Measurements from ENCODE around the gene FGFR1OP2. TPM values are rescaled to one million over a fixed set of nuclear protein-coding genes. Genes with fewer than 3 reads are reported as not detected.

The FGFR1OP2 gene
- total RNA-seq: 10 to 100 TPM; 13.7 to 85.4 (median 43.9) TPM

DNA sequence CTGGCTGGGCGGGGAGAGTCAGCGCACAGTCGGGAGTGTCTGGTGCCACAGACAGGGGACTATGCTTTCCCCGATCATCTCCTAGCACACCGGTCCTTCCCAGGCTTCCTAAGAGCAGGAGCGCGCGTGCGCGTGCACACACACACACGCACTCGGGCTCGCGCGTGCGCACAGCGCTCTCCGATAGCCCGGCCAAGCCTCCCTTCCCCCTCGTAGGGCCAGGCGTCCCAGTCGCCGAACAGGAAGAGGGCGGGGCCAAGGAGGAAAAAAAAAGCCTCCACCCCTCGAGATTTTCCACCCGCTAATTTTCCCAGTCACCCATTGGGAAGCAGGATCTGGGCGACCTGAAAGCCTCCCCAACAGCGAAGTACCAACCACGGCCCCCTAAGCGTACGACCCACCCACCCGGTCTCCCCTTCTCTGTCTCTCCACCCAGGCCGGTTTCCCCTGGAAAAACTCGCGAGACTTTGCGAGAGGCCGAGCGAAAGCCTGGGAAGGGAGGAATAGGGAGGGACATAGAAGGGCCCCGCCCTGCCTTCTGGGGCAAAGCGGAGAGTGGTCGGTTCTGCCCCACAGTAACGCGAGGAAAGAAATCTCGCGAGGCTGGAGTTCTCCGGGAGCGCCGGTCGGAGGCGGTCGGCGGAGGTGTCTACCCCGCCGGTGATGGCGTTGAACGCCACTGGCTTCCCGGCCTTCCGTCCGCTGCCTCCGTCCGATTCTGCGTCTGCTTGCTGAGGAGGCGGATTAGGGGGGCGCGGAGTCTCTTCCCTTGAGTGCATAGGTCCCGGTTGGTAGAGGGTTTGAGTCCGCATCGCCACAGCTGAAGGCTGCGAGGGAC, at the start of gene FGFR1OP2, which contains the start of gene INTS13:
TSS of gene FGFR1OP2 (plus strand) at position 608 of the 838 bp plus-strand sequence. CDS start 15,689 bp downstream, outside the sequence.
TSS of gene INTS13 (minus strand) at position 119 of the 838 bp plus-strand sequence. CDS start 1,178 bp downstream, outside the sequence.
- intact Hi-C loops (cut with DNase I; ENCODE audit: low total_unique reads) (loop anchor here (5.0 kb wide), 1 partner anchor 74 kb away; the partner anchor contains the start of gene TM7SF3), in situ Hi-C loops (cut with MboI; ENCODE audit: low pct_ligation_motif_present in 1 of 4, low pct_unique_long_range_greater_than_20kb in 1 of 4, low sequenced_read_pairs in 3 of 4) (no loop called here)
- peak within 1 kb of the TSS; percentile 65 to 88 (median 76) for H3K4me3 ChIP-seq
- peaks cover 6 to 53% (median 40%) of the 10 kb centered on the region in 4 donors for H3K4me1 ChIP-seq
- no peaks in the 10 kb centered on the region for H3K27me3 ChIP-seq
- peak; percentile 7 for TF ChIP-seq EP300 (IDR thresholded peaks at IDR 0.05; ENCODE audit: low read depth)
- peak; percentile 97 for TF ChIP-seq POLR2A (IDR thresholded peaks at IDR 0.05)
- TF ChIP-seq, protein P1, sequence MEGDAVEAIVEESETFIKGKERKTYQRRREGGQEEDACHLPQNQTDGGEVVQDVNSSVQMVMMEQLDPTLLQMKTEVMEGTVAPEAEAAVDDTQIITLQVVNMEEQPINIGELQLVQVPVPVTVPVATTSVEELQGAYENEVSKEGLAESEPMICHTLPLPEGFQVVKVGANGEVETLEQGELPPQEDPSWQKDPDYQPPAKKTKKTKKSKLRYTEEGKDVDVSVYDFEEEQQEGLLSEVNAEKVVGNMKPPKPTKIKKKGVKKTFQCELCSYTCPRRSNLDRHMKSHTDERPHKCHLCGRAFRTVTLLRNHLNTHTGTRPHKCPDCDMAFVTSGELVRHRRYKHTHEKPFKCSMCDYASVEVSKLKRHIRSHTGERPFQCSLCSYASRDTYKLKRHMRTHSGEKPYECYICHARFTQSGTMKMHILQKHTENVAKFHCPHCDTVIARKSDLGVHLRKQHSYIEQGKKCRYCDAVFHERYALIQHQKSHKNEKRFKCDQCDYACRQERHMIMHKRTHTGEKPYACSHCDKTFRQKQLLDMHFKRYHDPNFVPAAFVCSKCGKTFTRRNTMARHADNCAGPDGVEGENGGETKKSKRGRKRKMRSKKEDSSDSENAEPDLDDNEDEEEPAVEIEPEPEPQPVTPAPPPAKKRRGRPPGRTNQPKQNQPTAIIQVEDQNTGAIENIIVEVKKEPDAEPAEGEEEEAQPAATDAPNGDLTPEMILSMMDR (IDR thresholded peaks at IDR 0.05): no peak
- TF ChIP-seq POLR2AphosphoS5 (IDR thresholded peaks at IDR 0.05): peak; percentile 95 to 98 (median 98)
- WGBS, 2 donors (ENCODE audit: low coverage in 1 of 2): 1% methylated on average over 53 of the region's 69 CpGs; no CpG with 5 or more reads in 1 of the 2 donors
- peak; percentile 99 for DNase-seq
- H3K27ac ChIP-seq: peak within 1 kb of the TSS; percentile 93 to 97 (median 94)
- H3K36me3 ChIP-seq: peaks cover 0 to 7% (median 0%) of the 10 kb centered on the region in 4 donors
- H3K9me3 ChIP-seq: no peaks in the 10 kb centered on the region

DNA sequence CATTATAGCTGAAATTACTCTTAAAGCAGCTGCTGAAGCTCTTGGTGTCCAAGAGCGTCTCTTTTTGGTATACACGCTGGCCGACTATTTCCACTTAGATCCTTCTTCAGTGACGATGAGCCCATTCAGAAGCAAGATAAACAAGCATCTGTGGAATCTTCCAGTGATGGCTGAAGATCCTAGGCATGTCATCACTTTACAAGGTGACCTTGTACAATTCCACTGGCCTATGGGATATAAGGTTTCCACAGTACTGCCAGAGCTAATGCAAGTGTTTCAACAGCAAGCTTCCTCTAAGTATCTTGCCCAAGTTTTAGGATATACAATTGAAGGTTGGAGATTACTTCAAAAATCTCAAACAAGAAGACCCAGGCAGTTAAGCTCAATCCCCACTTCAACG, 47.5 kb upstream of the FGFR1OP2 start:
- no peak overlapping the region for H3K4me3 ChIP-seq
- in situ Hi-C loops (cut with MboI; ENCODE audit: low pct_ligation_motif_present in 1 of 4, low pct_unique_long_range_greater_than_20kb in 1 of 4, low sequenced_read_pairs in 3 of 4) (no loop called here), intact Hi-C loops (cut with DNase I; ENCODE audit: low total_unique reads) (no loop called here)
- H3K4me1 ChIP-seq: no peaks in the 10 kb centered on the region
- H3K27me3 ChIP-seq: no peaks in the 10 kb centered on the region
- 95 to 100% methylated on average over 5 of the region's 5 CpGs for WGBS, 2 donors (ENCODE audit: low coverage in 1 of 2)
- DNase-seq: no peak
- TF ChIP-seq, protein P1 (IDR thresholded peaks at IDR 0.05): no peak
- TF ChIP-seq POLR2A (IDR thresholded peaks at IDR 0.05) (no peak), EP300 (IDR thresholded peaks at IDR 0.05; ENCODE audit: low read depth) (no peak), POLR2AphosphoS5 (IDR thresholded peaks at IDR 0.05) (no peak)
- no peaks in the 10 kb centered on the region for H3K36me3 ChIP-seq
- H3K27ac ChIP-seq: no peak overlapping the region
- no peaks in the 10 kb centered on the region for H3K9me3 ChIP-seq

DNA sequence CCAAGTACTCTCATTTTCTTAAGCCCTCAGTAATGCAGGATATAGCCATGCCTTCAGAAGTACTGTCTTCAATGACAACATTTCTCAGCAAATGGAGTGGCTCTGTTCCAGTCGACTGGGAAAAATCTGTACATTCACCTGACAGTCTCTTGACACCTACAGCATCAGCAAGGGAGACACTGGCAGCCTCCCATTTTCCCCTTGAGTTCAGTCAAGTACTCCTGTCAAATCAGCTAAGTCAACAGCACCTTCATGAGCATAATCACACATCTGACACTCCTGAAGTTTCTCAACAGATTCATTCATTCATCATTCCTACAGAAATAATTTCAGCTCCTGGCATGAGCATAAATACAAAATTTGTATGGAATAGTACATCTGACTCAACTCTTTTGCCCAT, 46.6 kb upstream of the FGFR1OP2 start:
- no peak for DNase-seq
- in situ Hi-C loops (cut with MboI; ENCODE audit: low pct_ligation_motif_present in 1 of 4, low pct_unique_long_range_greater_than_20kb in 1 of 4, low sequenced_read_pairs in 3 of 4) (no loop called here), intact Hi-C loops (cut with DNase I; ENCODE audit: low total_unique reads) (no loop called here)
- Histone ChIP-seq H3K27me3 (no peaks in the 10 kb centered on the region), H3K9me3 (no peaks in the 10 kb centered on the region), H3K4me3 (no peak overlapping the region), H3K36me3 (no peaks in the 10 kb centered on the region), H3K4me1 (no peaks in the 10 kb centered on the region), H3K27ac (no peak overlapping the region)
- WGBS, 2 donors (ENCODE audit: low coverage in 1 of 2): 94% methylated on average over 1 of the region's 1 CpG; no CpG with 5 or more reads in 1 of the 2 donors
- no peak for TF ChIP-seq POLR2A (IDR thresholded peaks at IDR 0.05)
- no peak for TF ChIP-seq EP300 (IDR thresholded peaks at IDR 0.05; ENCODE audit: low read depth)
- TF ChIP-seq, protein P1 (IDR thresholded peaks at IDR 0.05): no peak
- no peak for TF ChIP-seq POLR2AphosphoS5 (IDR thresholded peaks at IDR 0.05)

DNA sequence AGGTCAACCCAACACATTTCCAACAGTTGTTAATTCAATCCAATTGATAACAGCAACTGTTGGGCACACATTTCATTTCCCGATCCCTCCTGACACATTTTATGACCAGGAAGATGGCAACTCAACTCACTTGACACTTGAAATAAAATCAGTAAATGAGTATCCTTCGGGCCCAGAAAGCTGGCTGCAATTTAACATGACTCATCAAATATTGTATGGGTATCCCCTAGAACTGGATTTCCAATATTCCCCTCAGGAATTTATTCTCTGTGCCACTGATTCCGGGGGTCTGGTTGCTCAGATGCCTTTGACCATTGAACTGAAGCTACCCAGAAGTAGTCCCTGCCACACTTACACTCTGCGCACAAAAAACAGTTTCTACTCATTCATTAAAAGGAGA, 42.6 kb upstream of the FGFR1OP2 start:
- WGBS, 2 donors (ENCODE audit: low coverage in 1 of 2): 92 to 100% methylated on average over 3 to 4 of the region's 4 CpGs
- intact Hi-C loops (cut with DNase I; ENCODE audit: low total_unique reads): no loop called here
- H3K27me3 ChIP-seq: no peaks in the 10 kb centered on the region
- in situ Hi-C loops (cut with MboI; ENCODE audit: low pct_ligation_motif_present in 1 of 4, low pct_unique_long_range_greater_than_20kb in 1 of 4, low sequenced_read_pairs in 3 of 4): no loop called here
- no peaks in the 10 kb centered on the region for H3K36me3 ChIP-seq
- H3K4me1 ChIP-seq: no peaks in the 10 kb centered on the region
- TF ChIP-seq POLR2AphosphoS5 (IDR thresholded peaks at IDR 0.05) (no peak), EP300 (IDR thresholded peaks at IDR 0.05; ENCODE audit: low read depth) (no peak), POLR2A (IDR thresholded peaks at IDR 0.05) (no peak)
- TF ChIP-seq, protein P1 (IDR thresholded peaks at IDR 0.05): no peak
- no peaks in the 10 kb centered on the region for H3K9me3 ChIP-seq
- no peak for DNase-seq
- H3K4me3 ChIP-seq: no peak overlapping the region
- H3K27ac ChIP-seq: no peak overlapping the region

Measured in transverse colon (tissue), 4 donors.